H1 (cell line): ENCODE measurements around the gene OR6K6. TPM values are rescaled to one million over a fixed set of nuclear protein-coding genes. Genes with fewer than 3 reads are reported as not detected.

Experiments used
- CTCF ChIA-PET: fragments of 300-600 bp; sonication (Branson Sonifier 250); formaldehyde crosslinking; loops from one replicate; lab custom pipeline; 2021; ENCODE audit not compliant: partially characterized antibody; lab: Charles Lee
- POLR2A ChIA-PET: fragments of 300-600 bp; sonication (Branson Sonifier 250); formaldehyde crosslinking; loops from one replicate; lab custom pipeline; 2021; ENCODE audit warnings: inconsistent platforms; ENCODE audit not compliant: partially characterized antibody; lab: Charles Lee
- DNase-seq, 2 experiments: peaks; one replicate each; pipeline versions ENCODE4 v3.0.0 to v3.0.0-alpha.2; 2010 to 2022; ENCODE audit warnings: low spot score in 2 of 2, low read depth in 1 of 2, mixed read lengths in 1 of 2
- FAIRE-seq: peaks from 2 replicates; lab custom pipeline; 2011; peaks lifted over from hg19 to GRCh38; lab: Jason Lieb, UNC
- H2AFZ ChIP-seq: 2 replicates; pipeline ENCODE4 v1.8.1; 2012; ENCODE audit warnings: low read length, inconsistent platforms
- H2AK5ac ChIP-seq: 2 replicates; pipeline ENCODE4 v1.6.1; 2013; ENCODE audit warnings: low read depth, low read length
- H2BK120ac ChIP-seq: replicated peaks from 2 replicates; pipeline ENCODE3; 2013; ENCODE audit warnings: low read depth, low read length, inconsistent platforms
- H2BK12ac ChIP-seq: 2 replicates; pipeline ENCODE4 v1.6.1; 2013; ENCODE audit warnings: low read depth, low read length
- H2BK15ac ChIP-seq: 2 replicates; pipeline ENCODE4 v1.6.1; 2013; ENCODE audit warnings: low read length
- H2BK20ac ChIP-seq: 2 replicates; pipeline ENCODE4 v1.6.1; 2013; ENCODE audit warnings: low read length
- H2BK5ac ChIP-seq: 2 replicates; pipeline ENCODE4 v1.6.1; 2013; ENCODE audit warnings: low read depth, low read length
- H3K14ac ChIP-seq: 2 replicates; pipeline ENCODE4 v1.6.1; 2013; ENCODE audit warnings: inconsistent platforms; ENCODE audit not compliant: insufficient read length
- H3K18ac ChIP-seq: 2 replicates; pipeline ENCODE4 v1.6.1; 2013; ENCODE audit warnings: low read length; ENCODE audit errors: extremely low read depth
- H3K23ac ChIP-seq: 2 replicates; pipeline ENCODE4 v1.6.1; 2013; ENCODE audit warnings: inconsistent platforms; ENCODE audit not compliant: insufficient read length
- H3K23me2 ChIP-seq: 2 replicates; pipeline ENCODE4 v1.6.1; 2013; ENCODE audit warnings: low read depth, low read length
- H3K27ac ChIP-seq: 2 replicates; pipeline ENCODE4 v1.6.1; 2011; ENCODE audit warnings: low read depth, low read length, inconsistent platforms
- H3K27me3 ChIP-seq, 4 experiments: replicated peaks in 1 of 4; 1 replicate in 1 of 4; 2 replicates in 3 of 4; pipeline versions ENCODE4 v1.6.1 to v1.8.1; 2011 to 2013; ENCODE audit warnings: low read length in 3 of 4, mild to moderate bottlenecking in 3 of 4, inconsistent platforms in 2 of 4, mixed read lengths in 2 of 4, moderate library complexity in 1 of 4; ENCODE audit not compliant: control insufficient read depth in 3 of 4, insufficient read depth in 3 of 4; ENCODE audit errors: extremely low read depth in 1 of 4
- H3K36me3 ChIP-seq, 4 experiments: 2 replicates each; pipeline versions ENCODE4 v1.6.1 to v1.8.1; 2011 to 2013; ENCODE audit warnings: mild to moderate bottlenecking in 4 of 4, low read length in 3 of 4, moderate library complexity in 2 of 4, control low read depth in 1 of 4, inconsistent platforms in 1 of 4; ENCODE audit not compliant: insufficient read depth in 4 of 4, control insufficient read depth in 2 of 4
- H3K4ac ChIP-seq: replicated peaks from 2 replicates; pipeline ENCODE3; 2013; ENCODE audit warnings: low read length, low read depth, mixed read lengths, inconsistent platforms; ENCODE audit not compliant: insufficient read length
- H3K4me1 ChIP-seq, 4 experiments: replicated peaks in 1 of 4; 1 replicate in 1 of 4; 2 replicates in 3 of 4; pipeline versions ENCODE4 v1.6.1 to v1.8.1; 2011 to 2013; ENCODE audit warnings: low read length in 3 of 4, inconsistent platforms in 2 of 4, mixed read lengths in 1 of 4; ENCODE audit not compliant: insufficient read depth in 4 of 4, control insufficient read depth in 3 of 4
- H3K4me2 ChIP-seq, 2 experiments: 2 replicates each; pipeline versions ENCODE4 v1.6.1 to v1.8.1; 2011 to 2013; ENCODE audit warnings: low read depth in 2 of 2, low read length in 2 of 2, control low read depth in 1 of 2, inconsistent platforms in 1 of 2, mild to moderate bottlenecking in 1 of 2; ENCODE audit not compliant: insufficient read depth in 1 of 2
- H3K4me3 ChIP-seq, 4 experiments: fragments of 200-600, 300-600 bp in 1 of 4; sonication (generic), shearing (Covaris generic), sonication (Bioruptor Twin) in 1 of 4; 2 replicates each; pipeline versions ENCODE4 v1.5.1 to v1.8.1; 2011 to 2016; ENCODE audit warnings: low read length in 4 of 4, low read depth in 3 of 4, control low read depth in 2 of 4, inconsistent platforms in 2 of 4, mild to moderate bottlenecking in 2 of 4, mixed read lengths in 1 of 4, moderate library complexity in 1 of 4; ENCODE audit not compliant: insufficient read depth in 2 of 4; ENCODE audit errors: extremely low read depth in 1 of 4
- H3K56ac ChIP-seq: replicated peaks from 2 replicates; pipeline ENCODE3; 2013; ENCODE audit warnings: low read depth, mild to moderate bottlenecking, mixed read lengths, low read length, inconsistent platforms; ENCODE audit not compliant: insufficient read length
- H3K79me1 ChIP-seq: 2 replicates; pipeline ENCODE4 v1.6.1; 2013; ENCODE audit warnings: low read depth, low read length, control low read depth
- H3K79me2 ChIP-seq, 2 experiments: 2 replicates each; pipeline versions ENCODE4 v1.6.1 to v1.8.1; 2012 to 2013; ENCODE audit warnings: low read length in 2 of 2, mild to moderate bottlenecking in 2 of 2, inconsistent platforms in 1 of 2; ENCODE audit not compliant: insufficient read depth in 2 of 2, control insufficient read depth in 1 of 2
- H3K9ac ChIP-seq, 4 experiments: replicated peaks in 1 of 4; 1 replicate in 1 of 4; 2 replicates in 3 of 4; pipeline versions ENCODE4 v1.6.1 to v1.8.1; 2011 to 2013; ENCODE audit warnings: low read depth in 3 of 4, low read length in 3 of 4, control low read depth in 2 of 4, mild to moderate bottlenecking in 2 of 4, moderate library complexity in 2 of 4, inconsistent platforms in 1 of 4; ENCODE audit errors: extremely low read depth in 1 of 4
- H3K9me3 ChIP-seq, 2 experiments: 2 replicates each; pipeline versions ENCODE4 v1.6.1 to v1.8.1; 2012 to 2013; ENCODE audit warnings: mild to moderate bottlenecking in 2 of 2, moderate library complexity in 2 of 2, control low read depth in 1 of 2, inconsistent platforms in 1 of 2, low read depth in 1 of 2, low read length in 1 of 2, mixed read lengths in 1 of 2; ENCODE audit not compliant: insufficient read depth in 2 of 2
- H4K20me1 ChIP-seq, 2 experiments: replicated peaks in 1 of 2; 2 replicates each; pipeline versions ENCODE3 to v1.8.1; 2011 to 2013; ENCODE audit warnings: inconsistent platforms in 2 of 2, low read length in 2 of 2, mild to moderate bottlenecking in 1 of 2; ENCODE audit not compliant: insufficient read depth in 2 of 2, control insufficient read depth in 1 of 2
- H4K5ac ChIP-seq: 2 replicates; pipeline ENCODE4 v1.6.1; 2013; ENCODE audit warnings: low read length, low read depth, mixed read lengths, inconsistent platforms; ENCODE audit not compliant: insufficient read length
- H4K8ac ChIP-seq: 2 replicates; pipeline ENCODE4 v1.8.0; 2013; ENCODE audit warnings: mild to moderate bottlenecking, moderate library complexity, low read length, inconsistent platforms; ENCODE audit not compliant: insufficient read depth; ENCODE audit errors: extremely low read depth
- H4K91ac ChIP-seq: replicated peaks from 2 replicates; pipeline ENCODE3; 2013; ENCODE audit warnings: low read length, mixed read lengths, inconsistent platforms; ENCODE audit not compliant: insufficient read length
- ATF3 ChIP-seq: IDR thresholded peaks from 2 replicates; pipeline ENCODE4 v1.6.1; 2011; ENCODE audit warnings: low read depth, mild to moderate bottlenecking, low read length; ENCODE audit not compliant: insufficient read depth
- CHD1 ChIP-seq: IDR thresholded peaks from 2 replicates; pipeline ENCODE4 v1.6.1; 2012; ENCODE audit warnings: low read depth, low read length, improper control_type of control experiment
- HDAC2 ChIP-seq, 2 experiments: fragments of 300-600 bp in 1 of 2; sonication (generic) in 1 of 2; IDR thresholded peaks; 2 replicates each; pipeline ENCODE4 v1.6.1; 2011 to 2012; ENCODE audit warnings: low read depth in 2 of 2, low read length in 2 of 2, mild to moderate bottlenecking in 2 of 2, moderate library complexity in 2 of 2, borderline replicate concordance in 1 of 2, inconsistent platforms in 1 of 2
- JUN ChIP-seq: IDR thresholded peaks from 2 replicates; pipeline ENCODE4 v1.6.1; 2011; ENCODE audit warnings: low read depth, mild to moderate bottlenecking, improper control_type of control experiment, low read length
- POU5F1 ChIP-seq: IDR thresholded peaks from 2 replicates; pipeline ENCODE4 v1.6.1; 2011; ENCODE audit warnings: low read depth, mild to moderate bottlenecking, low read length, moderate library complexity
- SP1 ChIP-seq: IDR thresholded peaks from 2 replicates; pipeline ENCODE4 v1.6.1; 2011; ENCODE audit warnings: low read depth, low read length
- SP4 ChIP-seq: IDR thresholded peaks from 2 replicates; pipeline ENCODE4 v1.6.1; 2012; ENCODE audit warnings: low read length, inconsistent platforms
- WGBS, 2 experiments: shearing (Covaris generic) in 1 of 2; methylation state at CpG; one replicate each; pipeline versions ENCODE4 v1.1.6 to v1.1.7; 2013 to 2015; ENCODE audit warnings: low lambda C conversion rate in 2 of 2, mixed read lengths in 2 of 2, inconsistent platforms in 1 of 2, low coverage in 1 of 2, missing lambda C conversion rate in 1 of 2; ENCODE audit not compliant: insufficient replicate concordance in 2 of 2, insufficient coverage in 1 of 2, insufficient read length in 1 of 2; ENCODE audit errors: extremely low coverage in 1 of 2, missing lambda C conversion rate in 1 of 2; 5-methylcytosine and 5-hydroxymethylcytosine counted together
- polyA plus RNA-seq, 7 experiments: library from polyadenylated mRNA; depleted of rRNA in 3 of 7; stranded (reverse) in 5 of 7; unstranded in 2 of 7; fragments of >200 nt in 5 of 7; fragments of 200-250 nt in 2 of 7; gene quantifications; 1 replicate in 5 of 7; 2 replicates in 1 of 7; 4 replicates in 1 of 7; pipeline versions ENCODE4 v1.2.1 to v1.2.3, GENCODE V29; 2011 to 2013; ENCODE audit warnings: missing spikeins in 2 of 7, mixed read lengths in 2 of 7
- total RNA-seq: library from RNA; stranded (reverse); fragmentation: NEBNext Ultra II Directional; extraction: Animal tissue kit (Norgen Biotek cat#: 25700); gene quantifications from 2 replicates; pipeline ENCODE4 v1.2.1, GENCODE V29; 2021
- TF ChIP-seq, protein P1 (sequence below): IDR thresholded peaks from 2 replicates; pipeline ENCODE4 v1.6.1; 2011; ENCODE audit warnings: low read length, improper control_type of control experiment

OR6K6 gene
- total and polyA plus RNA-seq, 2 of the 8 experiments (the other 6 are each of a cell fraction or from before 2014, with no cell fraction given): not detected

DNA sequence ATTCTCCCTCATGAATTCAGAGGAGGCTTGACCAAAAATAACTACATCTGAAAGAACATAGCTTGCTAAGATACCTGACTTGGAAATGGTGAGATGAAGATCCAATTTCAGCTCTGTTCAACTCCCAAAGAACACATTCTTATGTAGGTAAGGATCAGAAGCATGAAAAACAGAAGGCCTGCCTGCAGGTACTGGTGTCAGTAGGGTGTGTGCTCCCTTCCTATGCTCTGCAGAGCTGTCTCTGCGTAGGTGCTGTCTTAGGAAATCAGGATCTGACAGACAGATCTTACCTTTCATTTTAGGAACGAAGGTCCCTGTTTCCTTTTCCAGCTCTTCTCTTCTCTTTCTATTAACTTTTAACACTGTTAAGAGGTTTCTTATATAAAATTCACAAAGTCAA, 48.4 kb upstream of the OR6K6 start:
- POLR2A ChIA-PET: no interaction called here
- Histone ChIP-seq H3K9ac (no peak overlapping the region), H4K5ac (no peak overlapping the region), H4K91ac (no peak overlapping the region), H3K4me3 (no peak overlapping the region), H3K4ac (no peak overlapping the region), H3K79me2 (no peaks in the 10 kb centered on the region), H3K18ac (no peak overlapping the region), H3K36me3 (no peaks in the 10 kb centered on the region), H4K20me1 (no peaks in the 10 kb centered on the region), H3K79me1 (no peaks in the 10 kb centered on the region), H3K23ac (no peak overlapping the region), H2AK5ac (no peak overlapping the region), H2BK12ac (no peak overlapping the region), H3K14ac (no peak overlapping the region), H3K4me2 (no peak overlapping the region), H3K27ac (no peak overlapping the region), H4K8ac (no peak overlapping the region), H2BK20ac (no peak overlapping the region), H2BK120ac (no peak overlapping the region), H3K9me3 (no peaks in the 10 kb centered on the region), H3K23me2 (no peaks in the 10 kb centered on the region), H3K27me3 (no peaks in the 10 kb centered on the region), H2AFZ (no peak overlapping the region), H3K56ac (no peak overlapping the region), H2BK5ac (no peak overlapping the region), H3K4me1 (no peaks in the 10 kb centered on the region), H2BK15ac (no peak overlapping the region)
- FAIRE-seq: no peak
- DNase-seq: no peak
- CTCF ChIA-PET: no interaction called here
- WGBS, 2 experiments: 86% methylated on average over 2 of the region's 2 CpGs; no CpG with 5 or more reads in 1 of the 2 experiments
- no peak for TF ChIP-seq POU5F1
- no peak for TF ChIP-seq HDAC2 (IDR thresholded peaks at IDR 0.05; ENCODE audit: borderline replicate concordance in 1 of 2, low read depth in 2 of 2, low read length in 2 of 2)
- TF ChIP-seq JUN: no peak
- no peak for TF ChIP-seq ATF3
- TF ChIP-seq SP1: no peak
- no peak for TF ChIP-seq SP4
- TF ChIP-seq, protein P1, sequence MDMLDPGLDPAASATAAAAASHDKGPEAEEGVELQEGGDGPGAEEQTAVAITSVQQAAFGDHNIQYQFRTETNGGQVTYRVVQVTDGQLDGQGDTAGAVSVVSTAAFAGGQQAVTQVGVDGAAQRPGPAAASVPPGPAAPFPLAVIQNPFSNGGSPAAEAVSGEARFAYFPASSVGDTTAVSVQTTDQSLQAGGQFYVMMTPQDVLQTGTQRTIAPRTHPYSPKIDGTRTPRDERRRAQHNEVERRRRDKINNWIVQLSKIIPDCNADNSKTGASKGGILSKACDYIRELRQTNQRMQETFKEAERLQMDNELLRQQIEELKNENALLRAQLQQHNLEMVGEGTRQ: no peak
- TF ChIP-seq CHD1: no peak
